ENCODE results near the gene KCNIP1. TPM values are rescaled to one million over a fixed set of nuclear protein-coding genes. Genes with fewer than 3 reads are reported as not detected.
A peak's percentile ranks its signal among the peaks of the same experiment; 100 is the strongest.
"Not testable (repeated sequence)": the region's sequence is repeated elsewhere in the genome, so short reads cannot be mapped to it uniquely, and the experiment has no call there.

KCNIP1 gene
- total RNA-seq, 1 donor from 2014 or later: 2.3 TPM

DNA sequence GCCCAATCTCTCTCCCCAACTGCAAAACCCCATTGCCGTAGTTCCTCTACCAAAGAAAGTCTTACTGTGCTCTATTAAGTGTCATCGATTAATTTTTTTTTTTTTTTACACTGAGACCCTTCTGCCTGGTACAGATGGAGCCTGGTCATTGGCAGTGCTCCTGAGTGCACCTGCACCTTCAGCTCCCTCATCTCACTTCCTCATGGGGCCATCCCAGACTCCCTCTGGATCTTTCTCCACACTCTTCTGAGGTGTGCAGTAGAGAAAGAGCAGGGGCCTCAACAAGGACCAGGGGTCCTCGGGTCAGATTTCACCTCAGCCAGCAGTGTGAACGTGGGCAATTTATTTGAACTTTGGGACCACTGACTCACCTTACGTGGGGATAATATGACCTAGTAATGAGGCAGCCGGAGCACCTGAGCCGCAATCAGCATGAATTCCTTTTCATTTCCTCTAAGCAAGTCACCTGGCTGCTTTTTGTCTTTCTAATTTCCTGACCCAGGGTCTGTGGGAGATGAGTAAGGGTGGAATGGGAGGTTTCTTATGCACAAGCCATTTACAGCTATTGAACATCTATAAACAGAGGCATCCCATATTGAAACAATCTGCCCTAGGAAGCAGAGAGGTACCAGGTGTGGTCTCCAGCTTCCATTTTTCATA lies 257.4 kb downstream of the KCNIP1 start:
- H3K27ac Mint-ChIP-seq: no peak overlapping the region

DNA sequence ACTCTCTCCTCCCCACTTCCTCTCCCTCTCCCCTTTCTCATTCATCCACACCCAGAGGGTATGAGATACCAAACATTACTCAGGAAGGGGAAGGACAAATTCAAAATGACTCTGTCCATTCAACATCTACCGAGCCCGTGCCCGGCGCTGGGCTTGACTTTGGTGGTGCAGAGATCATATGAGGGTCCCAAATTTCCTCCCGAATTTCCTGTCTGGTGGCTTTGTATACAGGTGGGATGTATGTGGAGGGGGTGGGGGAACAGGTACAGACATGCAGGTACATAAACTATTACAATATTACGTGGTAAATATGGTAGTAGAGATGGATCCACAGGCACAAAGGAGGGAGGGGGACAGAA lies 257.9 kb downstream of the KCNIP1 start:
- TF ChIP-seq, protein P1, sequence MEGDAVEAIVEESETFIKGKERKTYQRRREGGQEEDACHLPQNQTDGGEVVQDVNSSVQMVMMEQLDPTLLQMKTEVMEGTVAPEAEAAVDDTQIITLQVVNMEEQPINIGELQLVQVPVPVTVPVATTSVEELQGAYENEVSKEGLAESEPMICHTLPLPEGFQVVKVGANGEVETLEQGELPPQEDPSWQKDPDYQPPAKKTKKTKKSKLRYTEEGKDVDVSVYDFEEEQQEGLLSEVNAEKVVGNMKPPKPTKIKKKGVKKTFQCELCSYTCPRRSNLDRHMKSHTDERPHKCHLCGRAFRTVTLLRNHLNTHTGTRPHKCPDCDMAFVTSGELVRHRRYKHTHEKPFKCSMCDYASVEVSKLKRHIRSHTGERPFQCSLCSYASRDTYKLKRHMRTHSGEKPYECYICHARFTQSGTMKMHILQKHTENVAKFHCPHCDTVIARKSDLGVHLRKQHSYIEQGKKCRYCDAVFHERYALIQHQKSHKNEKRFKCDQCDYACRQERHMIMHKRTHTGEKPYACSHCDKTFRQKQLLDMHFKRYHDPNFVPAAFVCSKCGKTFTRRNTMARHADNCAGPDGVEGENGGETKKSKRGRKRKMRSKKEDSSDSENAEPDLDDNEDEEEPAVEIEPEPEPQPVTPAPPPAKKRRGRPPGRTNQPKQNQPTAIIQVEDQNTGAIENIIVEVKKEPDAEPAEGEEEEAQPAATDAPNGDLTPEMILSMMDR (IDR thresholded peaks at IDR 0.05; ENCODE audit: unreplicated experiment): no peak
- peaks cover 35% of the 10 kb centered on the region for H3K4me1 Mint-ChIP-seq
- DNase-seq (ENCODE audit: low spot score in 2 of 2, unreplicated experiment in 2 of 2): no peak
- no peaks in the 10 kb centered on the region for H3K9me3 Mint-ChIP-seq
- no peaks in the 10 kb centered on the region for H3K36me3 Mint-ChIP-seq
- no peak overlapping the region for H3K4me3 Mint-ChIP-seq
- no peaks in the 10 kb centered on the region for H3K27me3 Mint-ChIP-seq (ENCODE audit: low read depth)
- no peak overlapping the region for H3K27ac Mint-ChIP-seq

More for the DNA sequence above, 257.4 kb downstream of the KCNIP1 start:
- Mint-ChIP-seq H3K4me3 (no peak overlapping the region), H3K4me1 (peaks cover 38% of the 10 kb centered on the region), H3K9me3 (no peaks in the 10 kb centered on the region), H3K36me3 (no peaks in the 10 kb centered on the region), H3K27me3 (ENCODE audit: low read depth) (no peaks in the 10 kb centered on the region)
- no peak for DNase-seq (ENCODE audit: low spot score in 2 of 2, unreplicated experiment in 2 of 2)
- TF ChIP-seq, protein P1 (IDR thresholded peaks at IDR 0.05; ENCODE audit: unreplicated experiment): no peak

GRCh38 chr5:170762298-170762697 lies 258.5 kb downstream of the KCNIP1 start:
- H3K27me3 Mint-ChIP-seq (ENCODE audit: low read depth); H3K4me3 Mint-ChIP-seq; H3K27ac Mint-ChIP-seq; H3K9me3 Mint-ChIP-seq; H3K36me3 Mint-ChIP-seq; DNase-seq (ENCODE audit: low spot score in 2 of 2, unreplicated experiment in 2 of 2): not testable (repeated sequence)
- H3K4me1 Mint-ChIP-seq: peaks cover 29% of the 10 kb centered on the region

GRCh38 chr5:170765868-170766267 lies 262.0 kb downstream of the KCNIP1 start:
- not testable (repeated sequence) for DNase-seq (ENCODE audit: low spot score in 2 of 2, unreplicated experiment in 2 of 2); H3K4me3 Mint-ChIP-seq

GRCh38 chr5:170769246-170769645 lies 265.4 kb downstream of the KCNIP1 start:
- H3K27ac Mint-ChIP-seq: no peak overlapping the region

More at GRCh38 chr5:170765868-170766267, 262.0 kb downstream of the KCNIP1 start:
- not testable (repeated sequence) for H3K27me3 Mint-ChIP-seq (ENCODE audit: low read depth); H3K27ac Mint-ChIP-seq; H3K36me3 Mint-ChIP-seq; H3K9me3 Mint-ChIP-seq
- H3K4me1 Mint-ChIP-seq: peaks cover 22% of the 10 kb centered on the region

GRCh38 chr5:170769898-170770416 lies 266.1 kb downstream of the KCNIP1 start:
- H3K27ac Mint-ChIP-seq: peak overlapping the region; percentile 8
- TF ChIP-seq, protein P1 (IDR thresholded peaks at IDR 0.05; ENCODE audit: unreplicated experiment): no peak
- no peak overlapping the region for H3K4me3 Mint-ChIP-seq
- peaks cover 3% of the 10 kb centered on the region for H3K27me3 Mint-ChIP-seq (ENCODE audit: low read depth)
- no peak for DNase-seq (ENCODE audit: low spot score in 2 of 2, unreplicated experiment in 2 of 2)
- no peaks in the 10 kb centered on the region for H3K36me3 Mint-ChIP-seq
- no peaks in the 10 kb centered on the region for H3K9me3 Mint-ChIP-seq
- H3K4me1 Mint-ChIP-seq: peaks cover 21% of the 10 kb centered on the region

More at GRCh38 chr5:170769246-170769645, 265.4 kb downstream of the KCNIP1 start:
- Mint-ChIP-seq H3K36me3 (no peaks in the 10 kb centered on the region), H3K27me3 (ENCODE audit: low read depth) (peaks cover 3% of the 10 kb centered on the region), H3K4me3 (no peak overlapping the region), H3K4me1 (peaks cover 21% of the 10 kb centered on the region), H3K9me3 (no peaks in the 10 kb centered on the region)
- TF ChIP-seq, protein P1 (IDR thresholded peaks at IDR 0.05; ENCODE audit: unreplicated experiment): no peak
- no peak for DNase-seq (ENCODE audit: low spot score in 2 of 2, unreplicated experiment in 2 of 2)

All from mesothelial cell of epicardium (in vitro differentiated cells).